Chondrocyte (in vitro differentiated cells): ENCODE measurements around the gene ARHGEF19. TPM values are rescaled to one million over a fixed set of nuclear protein-coding genes. Genes with fewer than 3 reads are reported as not detected.

ENCODE experiments used
- DNase-seq: peaks from one replicate; pipeline ENCODE4 v3.0.0; 2021; ENCODE audit warnings: mixed read lengths, low spot score
- H3K27ac Mint-ChIP-seq: one replicate; pipeline ENCODE4 v1.8.0; 2021; ENCODE audit warnings: mild to moderate bottlenecking, moderate library complexity, mixed read lengths; ENCODE audit not compliant: unreplicated experiment
- H3K27me3 Mint-ChIP-seq: 2 replicates; pipeline ENCODE4 v1.8.0; 2021; ENCODE audit warnings: low read depth, mixed read lengths
- H3K36me3 Mint-ChIP-seq: 2 replicates; pipeline ENCODE4 v1.8.0; 2021; ENCODE audit warnings: low read depth, mixed read lengths
- H3K4me1 Mint-ChIP-seq: 2 replicates; pipeline ENCODE4 v1.8.0; 2021; ENCODE audit warnings: low read depth, mild to moderate bottlenecking, mixed read lengths
- H3K4me3 Mint-ChIP-seq: one replicate; pipeline ENCODE4 v1.8.0; 2021; ENCODE audit warnings: mild to moderate bottlenecking, moderate library complexity, mixed read lengths; ENCODE audit not compliant: unreplicated experiment
- H3K9me3 Mint-ChIP-seq: 2 replicates; pipeline ENCODE4 v1.8.0; 2021; ENCODE audit warnings: low read depth, mixed read lengths
- CTCF ChIP-seq: fragments of 200-600 bp; sonication (generic); IDR thresholded peaks from 2 replicates; pipeline ENCODE4 v1.5.0; 2021; ENCODE audit warnings: antibody characterized with exemption, mild to moderate bottlenecking, moderate library complexity
- total RNA-seq: library from RNA; stranded (reverse); gene quantifications from 3 replicates; pipeline ENCODE4 v1.2.1, GENCODE V29; 2021

ARHGEF19 gene
- total RNA-seq, 1 donor from 2014 or later: 16.1 TPM

GRCh38 chr1:16256478-16256877, 44.0 kb upstream of the ARHGEF19 start:
- no peaks in the 10 kb centered on the region for H3K27me3 Mint-ChIP-seq
- no peak for TF ChIP-seq CTCF
- no peak overlapping the region for H3K4me3 Mint-ChIP-seq
- H3K4me1 Mint-ChIP-seq: peaks cover 22% of the 10 kb centered on the region
- DNase-seq: no peak
- peaks cover 20% of the 10 kb centered on the region for H3K36me3 Mint-ChIP-seq
- H3K9me3 Mint-ChIP-seq: no peaks in the 10 kb centered on the region
- H3K27ac Mint-ChIP-seq: no peak overlapping the region

- DNase-seq: no peak
- Mint-ChIP-seq H3K36me3 (peaks cover 24% of the 10 kb centered on the region), H3K4me1 (peaks cover 28% of the 10 kb centered on the region), H3K9me3 (no peaks in the 10 kb centered on the region), H3K4me3 (no peak overlapping the region), H3K27ac (no peak overlapping the region), H3K27me3 (no peaks in the 10 kb centered on the region)
- TF ChIP-seq CTCF: no peak
These were observed 41.9 kb upstream of the ARHGEF19 start for GRCh38 chr1:16254263-16254928.

DNA sequence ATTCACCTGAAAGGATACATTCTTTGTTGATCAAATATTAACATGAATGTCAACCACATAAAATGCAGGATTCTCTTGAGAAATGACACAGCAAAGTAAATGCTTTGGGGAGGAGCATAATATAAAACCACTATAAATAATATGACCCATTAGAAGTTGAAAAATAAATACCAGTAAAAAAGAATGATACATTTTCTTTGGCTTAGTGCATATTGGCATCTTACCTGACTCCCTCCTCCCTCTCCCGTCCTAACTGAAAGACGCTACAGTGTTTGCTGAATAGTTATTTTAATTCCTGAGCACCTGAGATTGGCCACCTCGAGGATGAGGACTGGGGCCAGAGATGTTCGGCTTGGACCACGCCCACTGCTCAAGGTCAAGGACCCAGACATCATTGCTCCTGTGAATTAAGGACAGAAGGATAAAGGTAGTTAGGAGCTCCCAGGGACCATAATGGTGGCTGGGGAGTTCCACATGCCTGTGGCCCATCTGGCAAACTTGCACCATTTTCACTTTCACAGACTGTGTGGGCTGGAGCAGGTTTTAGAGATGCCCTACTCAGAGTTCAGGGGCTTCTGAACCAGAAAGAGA, 41.0 kb upstream of the ARHGEF19 start:
- peaks cover 35% of the 10 kb centered on the region for H3K4me1 Mint-ChIP-seq
- no peak for TF ChIP-seq CTCF
- H3K9me3 Mint-ChIP-seq: no peaks in the 10 kb centered on the region
- no peak overlapping the region for H3K27ac Mint-ChIP-seq
- DNase-seq: no peak
- no peaks in the 10 kb centered on the region for H3K27me3 Mint-ChIP-seq
- no peak overlapping the region for H3K4me3 Mint-ChIP-seq
- H3K36me3 Mint-ChIP-seq: peaks cover 24% of the 10 kb centered on the region

GRCh38 chr1:16252912-16253311, 40.5 kb upstream of the ARHGEF19 start:
- no peak for TF ChIP-seq CTCF
- peaks cover 24% of the 10 kb centered on the region for H3K36me3 Mint-ChIP-seq
- no peak for DNase-seq
- H3K4me3 Mint-ChIP-seq: no peak overlapping the region
- H3K27me3 Mint-ChIP-seq: no peaks in the 10 kb centered on the region
- no peak overlapping the region for H3K27ac Mint-ChIP-seq
- no peaks in the 10 kb centered on the region for H3K9me3 Mint-ChIP-seq
- H3K4me1 Mint-ChIP-seq: peaks cover 40% of the 10 kb centered on the region

DNA sequence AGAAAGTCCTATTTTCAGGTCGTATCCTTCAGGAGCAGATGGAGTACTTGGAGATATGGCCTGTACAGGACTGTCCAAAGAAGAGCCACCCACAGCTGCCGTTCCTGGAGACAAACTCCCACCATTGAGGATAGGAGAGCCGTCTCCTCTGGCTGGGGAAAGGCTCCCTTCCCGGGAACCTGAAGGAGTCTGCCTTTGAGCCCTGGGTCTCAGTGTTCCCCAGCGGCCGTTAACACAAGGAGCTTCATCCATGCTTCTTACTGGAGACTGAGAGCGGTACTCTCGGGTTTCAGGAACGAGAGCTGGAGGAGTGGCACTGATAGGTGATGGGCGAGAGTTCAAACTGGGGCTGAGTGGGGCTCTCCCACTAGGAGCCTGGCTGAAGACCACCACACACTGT, 38.9 kb upstream of the ARHGEF19 start:
- no peak for TF ChIP-seq CTCF
- peaks cover 27% of the 10 kb centered on the region for H3K36me3 Mint-ChIP-seq
- no peaks in the 10 kb centered on the region for H3K27me3 Mint-ChIP-seq
- DNase-seq: peak; percentile 24
- no peaks in the 10 kb centered on the region for H3K9me3 Mint-ChIP-seq
- no peak overlapping the region for H3K4me3 Mint-ChIP-seq
- H3K27ac Mint-ChIP-seq: no peak overlapping the region
- peaks cover 46% of the 10 kb centered on the region for H3K4me1 Mint-ChIP-seq
